ENCODE data around the gene URB1.
"Not testable (repeated sequence)": the region's sequence is repeated elsewhere in the genome, so short reads cannot be mapped to it uniquely, and the experiment has no call there.

The URB1 gene

GRCh38 chr21:32412162-32413014, 19.6 kb upstream of the URB1 start, which contains the start of gene EVA1C:
Gene EVA1C, plus strand, starts transcription at chr21:32412706. Its CDS starts 148 bp downstream, at chr21:32412854.
- peak; percentile 12 for DNase-seq

GRCh38 chr21:32411350-32412161, 18.7 kb upstream of the URB1 start:
- DNase-seq, result peak; percentile 16

GRCh38 chr21:32410916-32411315, 18.1 kb upstream of the URB1 start:
- no peak for DNase-seq

GRCh38 chr21:32410291-32410690, 17.5 kb upstream of the URB1 start:
- no peak for DNase-seq

DNA sequence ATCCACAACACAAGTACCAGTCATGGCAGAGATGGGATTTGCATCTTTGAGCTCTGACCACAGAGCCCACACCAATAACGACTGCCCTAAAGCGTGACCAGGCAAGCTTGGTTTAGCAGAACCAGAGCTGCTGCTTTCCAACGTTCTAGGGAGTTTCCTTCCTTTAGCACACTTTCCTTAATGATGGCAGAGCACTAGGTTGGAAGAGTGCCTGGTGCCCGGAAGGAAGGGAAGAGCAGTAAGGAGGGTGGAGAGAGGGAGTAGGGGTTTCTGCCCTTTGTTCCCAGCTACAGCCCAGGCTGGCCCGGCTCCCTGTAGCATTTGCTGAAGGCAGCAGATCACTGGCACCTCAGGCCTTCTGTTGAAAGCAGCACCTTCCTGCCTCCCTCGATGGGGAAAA, 13.6 kb upstream of the URB1 start:
- no peak for DNase-seq

- DNase-seq, result peak; percentile 66
Measured at GRCh38 chr21:32403201-32403777, 10.5 kb upstream of the URB1 start.

DNA sequence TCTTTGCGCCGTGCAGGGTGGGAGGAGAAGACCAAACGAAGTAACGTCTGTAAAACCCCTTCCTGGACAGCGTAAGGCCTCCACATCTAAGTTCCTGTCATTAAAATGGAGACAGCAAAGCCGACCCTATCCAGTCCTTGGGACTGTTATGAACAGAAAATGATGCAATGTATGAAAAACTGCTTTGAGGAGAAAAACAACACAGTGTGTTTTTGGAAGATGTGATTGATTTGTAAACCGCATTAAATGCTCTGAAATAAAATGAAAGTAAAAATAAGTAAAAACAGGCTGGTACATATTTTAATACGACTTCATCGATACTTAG, 827 bp upstream of the URB1 start:
- DNase-seq, result no peak

DNA sequence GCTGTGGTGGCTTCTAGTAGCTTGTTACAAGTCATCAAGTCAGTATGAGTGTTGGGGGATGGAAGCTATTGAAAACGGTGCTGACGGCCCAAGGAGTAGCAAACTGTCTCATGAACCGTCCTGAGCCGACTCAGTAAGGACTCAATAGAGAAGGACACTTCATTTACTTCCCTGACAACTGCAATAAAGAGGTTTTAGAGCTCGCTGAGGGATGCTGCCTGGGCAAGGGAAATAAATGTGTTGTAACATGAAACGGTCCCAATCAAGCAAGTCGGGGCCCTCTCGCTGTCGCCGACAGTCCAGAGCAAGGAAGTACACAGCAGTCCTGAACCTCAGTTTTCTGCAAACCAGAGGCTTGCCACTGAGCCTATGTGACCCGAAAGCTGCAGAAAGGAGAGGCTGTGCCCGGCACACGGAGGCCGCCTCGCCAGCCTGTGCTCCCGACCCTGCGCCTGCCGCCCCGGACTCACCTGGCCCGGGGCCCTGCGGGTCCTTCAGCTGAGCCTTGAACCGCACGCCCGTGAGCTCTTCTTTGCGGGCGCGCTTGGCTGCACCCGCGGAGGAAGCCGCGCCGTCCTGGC, 423 bp downstream of the URB1 start:
- peak; percentile 4 for DNase-seq

- DNase-seq, result no peak
Measured at GRCh38 chr21:32391755-32392154, 1.1 kb downstream of the URB1 start.

DNA sequence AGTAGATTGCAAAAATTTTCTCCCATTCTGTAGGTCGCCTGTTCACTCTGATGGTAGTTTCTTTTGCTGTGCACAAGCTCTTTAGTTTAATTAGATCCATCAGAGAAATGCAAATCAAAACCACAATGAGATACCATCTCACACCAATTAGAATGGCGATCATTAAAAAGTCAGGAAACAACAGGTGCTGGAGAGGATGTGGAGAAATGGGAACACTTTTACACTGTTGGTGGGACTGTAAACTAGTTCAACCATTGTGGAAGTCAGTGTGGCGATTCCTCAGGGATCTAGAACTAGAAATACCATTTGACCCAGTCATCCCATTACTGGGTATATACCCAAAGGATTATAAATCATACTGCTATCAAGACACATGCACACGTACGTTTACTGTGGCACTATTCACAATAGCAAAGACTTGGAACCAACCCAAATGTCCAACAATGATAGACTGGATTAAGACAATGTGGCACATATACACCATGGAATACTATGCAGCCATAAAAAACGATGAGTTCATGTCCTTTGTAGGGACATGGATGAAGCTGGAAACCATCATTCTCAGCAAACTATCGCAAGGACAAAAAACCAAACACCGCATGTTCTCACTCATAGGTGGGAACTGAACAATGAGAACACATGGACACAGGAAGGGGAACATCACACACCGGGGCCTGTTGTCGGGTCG, 2.1 kb downstream of the URB1 start:
- DNase-seq, result not testable (repeated sequence)

GRCh38 chr21:32389337-32390015, 3.3 kb downstream of the URB1 start:
- DNase-seq, result peak; percentile 62

DNA sequence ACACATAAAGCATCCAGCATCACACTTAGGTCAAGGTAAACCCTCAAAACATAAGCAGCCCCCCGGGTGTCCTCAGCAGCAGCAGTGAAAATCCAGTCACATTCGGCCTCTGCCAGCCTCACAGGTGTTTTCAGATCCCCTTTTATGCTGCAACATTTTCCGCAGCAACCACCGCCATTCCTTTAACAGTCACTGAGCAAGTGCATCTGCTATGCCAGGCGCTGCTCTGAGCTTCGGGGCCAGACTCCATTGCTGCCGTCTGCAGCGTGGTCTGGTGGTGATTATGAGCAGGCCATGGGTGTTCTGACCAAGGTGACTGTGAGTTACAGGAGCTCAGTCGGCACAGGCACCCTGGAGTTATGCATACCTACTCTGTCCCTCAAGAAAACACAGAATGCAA, 4.5 kb downstream of the URB1 start:
- DNase-seq, result no peak

DNA sequence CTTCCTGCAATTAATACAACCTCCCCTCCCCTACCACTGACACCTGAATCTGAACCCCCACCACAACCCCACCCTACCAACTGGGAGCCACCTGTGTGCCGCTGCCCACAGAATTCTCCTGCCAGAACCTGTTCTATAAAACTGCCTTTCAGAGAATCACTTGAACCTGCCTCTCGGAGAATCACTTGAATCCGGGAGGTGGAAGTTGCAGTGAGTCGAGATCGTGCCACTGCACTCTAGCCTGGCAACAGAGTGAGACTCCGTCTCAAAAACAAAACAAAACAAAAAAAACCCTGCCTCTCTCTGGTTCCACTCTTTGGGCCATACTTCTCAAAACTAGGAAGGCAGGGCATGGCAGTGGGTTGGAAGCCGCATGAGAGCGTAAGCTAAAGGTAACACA, 5.7 kb downstream of the URB1 start:
- DNase-seq, result no peak

- DNase-seq, result peak; percentile 16
Measured at GRCh38 chr21:32386195-32386870, 6.5 kb downstream of the URB1 start.

DNA sequence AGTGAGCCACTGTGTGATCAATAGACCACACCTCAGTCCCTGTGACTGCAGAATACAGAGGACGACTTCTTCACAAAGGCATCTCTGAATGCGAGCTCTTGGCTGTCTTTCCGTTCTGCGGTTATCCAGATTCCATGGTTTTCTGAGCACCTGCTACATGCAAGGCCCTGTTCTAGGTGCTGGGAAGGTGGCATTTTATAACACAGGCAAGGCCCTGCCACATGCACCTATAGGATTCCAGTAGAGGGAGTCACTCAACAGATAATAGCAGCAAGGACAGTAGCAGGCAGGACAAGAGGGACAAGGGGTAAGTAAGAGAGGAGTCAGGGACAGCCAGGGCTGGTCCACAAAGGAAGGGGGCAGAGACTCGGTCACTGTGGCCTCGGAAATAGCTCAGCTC, 9.0 kb downstream of the URB1 start:
- no peak for DNase-seq

DNA sequence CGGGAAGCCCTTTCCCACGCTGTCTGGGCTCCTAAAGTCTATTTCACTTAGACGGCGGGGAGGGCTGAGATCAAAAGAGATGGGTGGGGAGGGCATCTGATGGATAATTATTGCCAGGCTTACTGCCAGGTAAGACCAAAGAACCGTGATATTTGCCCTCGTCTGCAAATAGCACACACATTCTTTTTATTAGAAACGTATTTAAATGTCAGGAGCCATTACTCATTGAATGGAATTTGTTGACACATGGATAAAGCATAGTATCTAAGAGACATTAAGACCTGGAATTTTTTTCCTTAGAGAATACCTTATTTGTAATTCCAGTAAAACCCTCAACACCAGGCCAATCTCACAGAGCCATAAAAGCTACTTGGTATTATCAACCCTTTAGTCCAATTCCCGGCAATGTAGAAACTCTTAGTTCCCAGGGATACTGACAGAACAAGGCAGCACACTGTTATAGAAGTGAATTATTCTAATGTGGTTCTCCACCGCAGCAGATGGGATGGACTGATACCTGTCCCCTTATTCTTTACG, 10.6 kb downstream of the URB1 start:
- peak; percentile 75 for DNase-seq

- DNase-seq, result no peak
Measured at GRCh38 chr21:32381571-32381970, 11.2 kb downstream of the URB1 start.

- DNase-seq, result no peak
Measured at GRCh38 chr21:32380940-32381339, 11.9 kb downstream of the URB1 start.

- no peak for DNase-seq
Measured at GRCh38 chr21:32378956-32379355, 13.9 kb downstream of the URB1 start.

DNA sequence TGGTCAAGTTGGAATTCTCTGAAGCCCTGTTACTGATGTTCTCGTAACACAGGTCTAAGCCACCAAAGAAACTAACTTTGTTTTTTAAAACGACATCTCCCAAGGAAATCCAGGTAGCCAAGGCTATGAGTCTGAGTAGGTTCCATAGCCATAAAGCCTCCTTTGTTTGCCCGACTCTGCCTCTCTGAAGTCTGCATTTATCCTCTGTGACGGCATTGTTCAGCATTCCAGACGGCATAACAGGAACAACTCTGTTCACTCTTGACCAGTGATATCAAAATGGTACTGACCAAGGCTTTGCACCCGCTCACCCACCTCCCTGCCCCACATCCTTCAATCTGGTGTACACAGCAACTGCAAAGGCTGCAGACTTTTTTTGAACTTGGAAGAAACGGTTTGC, 14.8 kb downstream of the URB1 start:
- no peak for DNase-seq

- no peak for DNase-seq
Measured at GRCh38 chr21:32377506-32377905, 15.3 kb downstream of the URB1 start.

Data from fibroblast of skin of back (primary cell).